SK-N-SH treated with all-trans-retinoic acid at 6 μM for 48 hours (cell line): ENCODE data around the gene IL36RN.

Source experiments
- ATAC-seq: fragments of 200-7000 bp; cut with Tn5 transposase; 3 replicates; pipeline ENCODE4 v1.9.1; 2020; ENCODE audit warnings: mild to moderate bottlenecking, moderate library complexity
- ARNTL ChIP-seq: fragments of 450-650 bp; formaldehyde crosslinking; IDR thresholded peaks from 2 replicates; pipeline ENCODE4 v1.5.0; 2020; ENCODE audit warnings: low read depth, mild to moderate bottlenecking, moderate library complexity, borderline replicate concordance
- BACH2 ChIP-seq: fragments of 250-450 bp; sonication (Bioruptor Pico); IDR thresholded peaks from 2 replicates; pipeline ENCODE4 v1.9.0; 2021; ENCODE audit warnings: mild to moderate bottlenecking, borderline replicate concordance
- CREB5 ChIP-seq: fragments of 250-450 bp; sonication (Bioruptor Pico); IDR thresholded peaks from 2 replicates; pipeline ENCODE4 v1.5.1; 2020; ENCODE audit warnings: low read depth, mild to moderate bottlenecking, moderate library complexity
- CSDC2 ChIP-seq: fragments of 250-450 bp; sonication (Bioruptor Pico); IDR thresholded peaks from 2 replicates; pipeline ENCODE4 v1.5.0; 2020; ENCODE audit warnings: mild to moderate bottlenecking, moderate library complexity
- CSRNP3 ChIP-seq: fragments of 250-450 bp; sonication (Bioruptor Pico); IDR thresholded peaks from 2 replicates; pipeline ENCODE4 v1.5.1; 2021; ENCODE audit warnings: mild to moderate bottlenecking, moderate library complexity
- GLIS3 ChIP-seq: fragments of 250-450 bp; sonication (Bioruptor Pico); IDR thresholded peaks from 2 replicates; pipeline ENCODE4 v1.5.0; 2020; ENCODE audit warnings: mild to moderate bottlenecking, moderate library complexity
- ISL1 ChIP-seq: fragments of 250-450 bp; sonication (Bioruptor Pico); IDR thresholded peaks from 2 replicates; pipeline ENCODE4 v2.1.2; 2022; ENCODE audit warnings: mild to moderate bottlenecking, moderate library complexity
- PATZ1 ChIP-seq: fragments of 250-450 bp; sonication (Bioruptor Pico); IDR thresholded peaks from 2 replicates; pipeline ENCODE4 v1.8.0; 2020; ENCODE audit warnings: mild to moderate bottlenecking, moderate library complexity, borderline replicate concordance
- POU6F1 ChIP-seq: fragments of 250-450 bp; sonication (Bioruptor Pico); IDR thresholded peaks from 2 replicates; pipeline ENCODE4 v1.8.0; 2021; ENCODE audit warnings: low read depth, mild to moderate bottlenecking, moderate library complexity, borderline replicate concordance
- PPARA ChIP-seq: fragments of 250-450 bp; sonication (Bioruptor Pico); IDR thresholded peaks from 2 replicates; pipeline ENCODE4 v1.5.0; 2020; ENCODE audit warnings: mild to moderate bottlenecking, borderline replicate concordance
- RARB ChIP-seq: fragments of 250-450 bp; sonication (Bioruptor Pico); IDR thresholded peaks from 2 replicates; pipeline ENCODE4 v1.8.0; 2021; ENCODE audit warnings: mild to moderate bottlenecking, moderate library complexity
- SNAI2 ChIP-seq: fragments of 250-450 bp; sonication (Bioruptor Pico); IDR thresholded peaks from 2 replicates; pipeline ENCODE4 v1.5.0; 2020; ENCODE audit warnings: mild to moderate bottlenecking, moderate library complexity
- TCF4 ChIP-seq: fragments of 250-450 bp; sonication (Bioruptor Pico); IDR thresholded peaks from 2 replicates; pipeline ENCODE4 v1.8.0; 2021; ENCODE audit warnings: mild to moderate bottlenecking, moderate library complexity, borderline replicate concordance
- TOX ChIP-seq: fragments of 250-450 bp; sonication (Bioruptor Pico); IDR thresholded peaks from 2 replicates; pipeline ENCODE4 v1.8.0; 2021; ENCODE audit warnings: mild to moderate bottlenecking, moderate library complexity, borderline replicate concordance
- TSHZ2 ChIP-seq: fragments of 250-450 bp; sonication (Bioruptor Pico); IDR thresholded peaks from 2 replicates; pipeline ENCODE4 v1.5.0; 2020; ENCODE audit warnings: mild to moderate bottlenecking, moderate library complexity
- ZC3H10 ChIP-seq: fragments of 250-450 bp; sonication (Bioruptor Pico); IDR thresholded peaks from 2 replicates; pipeline ENCODE4 v1.5.1; 2021; ENCODE audit warnings: mild to moderate bottlenecking, moderate library complexity
- ZFP3 ChIP-seq: fragments of 250-450 bp; sonication (Bioruptor Pico); IDR thresholded peaks from 2 replicates; pipeline ENCODE4 v1.5.0; 2020; ENCODE audit warnings: mild to moderate bottlenecking, moderate library complexity
- ZFP30 ChIP-seq: fragments of 450-650 bp; formaldehyde crosslinking; IDR thresholded peaks from 2 replicates; pipeline ENCODE4 v1.5.0; 2022; ENCODE audit warnings: mild to moderate bottlenecking, moderate library complexity
- ZNF565 ChIP-seq: fragments of 450-650 bp; formaldehyde crosslinking; conservative IDR thresholded peaks from 2 replicates; pipeline ENCODE4 v1.5.0; 2020; ENCODE audit warnings: low read depth, mild to moderate bottlenecking, moderate library complexity
- ZNF8 ChIP-seq: fragments of 450-650 bp; formaldehyde crosslinking; IDR thresholded peaks from 2 replicates; pipeline ENCODE4 v1.5.0; 2020; ENCODE audit warnings: mild to moderate bottlenecking, moderate library complexity

IL36RN gene

GRCh38 chr2:113084249-113085000 lies 25.4 kb downstream of the IL36RN start:
- ATAC-seq = 0 out of 3 replicates have a peak, but pooled peaks have one; percentile 48
- TF ChIP-seq ZFP30 (CRISPR knock-in tag) = no peak
- TF ChIP-seq ISL1 (CRISPR knock-in tag) = no peak
- TF ChIP-seq CREB5 (CRISPR knock-in tag) = no peak
- TF ChIP-seq CSDC2 (CRISPR knock-in tag) = no peak

- no peak for ATAC-seq
- TF ChIP-seq ZNF8 (CRISPR knock-in tag) = no peak
- TF ChIP-seq ZFP30 (CRISPR knock-in tag) = no peak
- TF ChIP-seq ZNF565 = no peak
- no peak for TF ChIP-seq TOX (CRISPR knock-in tag)
- no peak for TF ChIP-seq CSDC2 (CRISPR knock-in tag)
- TF ChIP-seq PPARA (CRISPR knock-in tag) = no peak
- TF ChIP-seq RARB (CRISPR knock-in tag) = no peak
- no peak for TF ChIP-seq ZC3H10 (CRISPR knock-in tag)
- TF ChIP-seq TCF4 (CRISPR knock-in tag) = no peak
- no peak for TF ChIP-seq BACH2 (CRISPR knock-in tag)
- TF ChIP-seq ARNTL (CRISPR knock-in tag) = no peak
- no peak for TF ChIP-seq SNAI2 (CRISPR knock-in tag)
- TF ChIP-seq CSRNP3 (CRISPR knock-in tag) = no peak
- TF ChIP-seq POU6F1 = no peak
- TF ChIP-seq CREB5 (CRISPR knock-in tag) = no peak
Measured at GRCh38 chr2:113085542-113085941, 26.5 kb downstream of the IL36RN start.

GRCh38 chr2:113088213-113088992 lies 29.4 kb downstream of the IL36RN start:
- ATAC-seq = no peak
- TF ChIP-seq ZFP3 = no peak
- TF ChIP-seq ZC3H10 (CRISPR knock-in tag) = no peak
- no peak for TF ChIP-seq TOX (CRISPR knock-in tag)
- TF ChIP-seq PATZ1 (CRISPR knock-in tag) = no peak
- no peak for TF ChIP-seq GLIS3
- no peak for TF ChIP-seq ZNF8 (CRISPR knock-in tag)
- no peak for TF ChIP-seq SNAI2 (CRISPR knock-in tag)
- TF ChIP-seq CSDC2 (CRISPR knock-in tag) = no peak

- TF ChIP-seq ZNF8 (CRISPR knock-in tag) = no peak
- no peak for TF ChIP-seq TSHZ2 (CRISPR knock-in tag)
- no peak for TF ChIP-seq PPARA (CRISPR knock-in tag)
- TF ChIP-seq CREB5 (CRISPR knock-in tag) = no peak
- TF ChIP-seq TCF4 (CRISPR knock-in tag) = no peak
- no peak for TF ChIP-seq ISL1 (CRISPR knock-in tag)
- no peak for ATAC-seq
Measured at GRCh38 chr2:113089916-113090315, 30.9 kb downstream of the IL36RN start.
